OCI-LY3 (cell line): Measurements from ENCODE around the gene NPTXR.

Source experiments
- CTCF ChIP-seq: fragments of 200-600, 300-600 bp; sonication (generic); IDR thresholded peaks from 2 replicates; pipeline ENCODE4 v1.5.1; 2014; ENCODE audit warnings: antibody characterized with exemption, low read length, low read depth
- EZH2phosphoT487 ChIP-seq: fragments of 200-600 bp; shearing (Covaris generic); IDR thresholded peaks from 2 replicates; pipeline ENCODE4 v1.6.1; 2018; ENCODE audit warnings: antibody characterized with exemption, mixed run types, low read depth

DNA sequence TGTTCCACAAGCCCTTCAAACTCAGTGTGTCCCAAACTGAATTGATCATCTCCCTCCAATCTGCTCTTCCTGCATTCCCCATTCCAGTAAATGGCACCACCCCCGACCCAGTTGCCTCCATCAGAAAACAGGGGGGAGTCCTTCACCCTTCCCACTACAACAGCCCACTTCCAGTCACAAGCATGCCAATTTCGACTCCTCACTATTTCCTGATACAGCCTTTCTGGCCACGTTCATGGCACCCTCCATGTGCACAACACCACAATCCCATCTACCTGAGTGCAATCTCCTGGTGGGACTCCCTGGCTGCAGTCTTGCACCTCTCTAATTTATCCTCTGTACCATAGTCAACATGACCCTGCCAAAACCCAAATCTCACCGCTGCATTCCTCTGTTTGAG, 48.3 kb downstream of the NPTXR start:
- TF ChIP-seq CTCF (no peak), EZH2phosphoT487 (no peak)
